CD8-positive, alpha-beta memory T cell (primary cell): ENCODE data around the gene FAN1. TPM values are rescaled to one million over a fixed set of nuclear protein-coding genes. Genes with fewer than 3 reads are reported as not detected.

ENCODE experiments used
- polyA plus RNA-seq: library from polyadenylated mRNA; unstranded; fragments of 300-500 nt; fragmentation: Illumina TruSeq; gene quantifications from one replicate; pipeline ENCODE4 v1.2.3, GENCODE V29; 2021
- total RNA-seq, 2 experiments: library from RNA; stranded (reverse); gene quantifications; one replicate each; pipeline ENCODE4 v1.2.3, GENCODE V29; 2021

FAN1 gene
- total and polyA plus RNA-seq, 3 experiments from 2014 or later: 7.4 to 18.9 (median 17.9) TPM

Other genes with a start within 250 kb of the FAN1 start
- gene MTMR10, start 87.7 kb downstream of the FAN1 start, total RNA-seq: 10 to 100 TPM; 17.3 to 18.0 TPM
- gene MTMR10, start 87.7 kb downstream of the FAN1 start, polyA plus RNA-seq: 9.6 TPM
- gene TRPM1, start 197.8 kb downstream of the FAN1 start, total RNA-seq: not detected
- 0.03 TPM for gene TRPM1, start 197.8 kb downstream of the FAN1 start, polyA plus RNA-seq